Middle frontal gyrus (tissue), 1 donor: Measurements from ENCODE around the gene TMPRSS13.

Source experiments
- DNase-seq: peaks from one replicate; pipeline ENCODE4 v3.0.0-alpha.2; 2015; ENCODE audit warnings: low spot score; ENCODE audit errors: extremely low spot score

TMPRSS13 gene

GRCh38 chr11:117900121-117900648, 29.0 kb downstream of the TMPRSS13 start:
- DNase-seq = no peak

GRCh38 chr11:117898059-117898458, 31.1 kb downstream of the TMPRSS13 start:
- DNase-seq = no peak

DNA sequence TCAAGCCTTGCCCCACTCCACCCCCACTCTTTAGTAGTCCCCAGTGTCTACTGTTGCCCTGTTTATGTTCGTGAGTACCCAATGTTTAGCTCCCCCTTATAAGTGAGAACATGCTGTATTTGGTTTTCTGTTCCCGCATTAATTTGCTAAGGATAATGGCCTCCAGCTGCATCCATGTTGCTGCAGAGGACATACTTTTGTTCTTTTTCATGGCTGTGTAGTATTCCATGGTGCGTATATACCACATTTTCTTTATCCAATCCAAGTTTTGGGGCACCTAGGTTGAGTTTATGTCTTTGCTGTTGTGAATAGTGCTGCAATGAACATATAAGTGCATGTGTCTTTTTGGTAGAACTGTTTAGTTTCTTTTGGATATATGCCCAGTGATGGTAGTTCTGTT, 36.6 kb downstream of the TMPRSS13 start:
- no peak for DNase-seq

DNA sequence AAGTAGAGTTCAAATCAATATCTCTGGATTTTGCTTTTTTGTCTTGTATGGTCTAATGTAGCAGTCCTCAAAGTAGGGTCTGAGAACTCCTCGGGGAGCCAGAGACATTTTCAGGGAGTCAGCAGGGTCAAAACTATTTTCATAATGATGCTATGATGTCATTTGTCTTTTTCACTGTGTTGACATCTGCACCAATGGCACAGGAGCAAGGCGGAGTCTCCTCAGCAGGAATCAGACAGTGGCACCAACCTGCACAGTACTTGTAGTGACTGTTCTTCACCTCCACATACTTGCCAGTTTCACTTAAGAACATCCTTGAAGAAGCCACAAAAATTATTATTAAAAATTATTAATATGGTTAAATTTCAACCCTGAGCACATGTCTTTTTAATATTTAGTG, 37.8 kb downstream of the TMPRSS13 start:
- no peak for DNase-seq

GRCh38 chr11:117888139-117888566, 41.0 kb downstream of the TMPRSS13 start:
- DNase-seq = no peak

GRCh38 chr11:117887431-117888138, 41.6 kb downstream of the TMPRSS13 start:
- DNase-seq = no peak

- DNase-seq = no peak
These were observed 43.4 kb downstream of the TMPRSS13 start for GRCh38 chr11:117885777-117886176.

- no peak for DNase-seq
These were observed 44.2 kb downstream of the TMPRSS13 start for GRCh38 chr11:117884994-117885393.

GRCh38 chr11:117883063-117883462, 46.1 kb downstream of the TMPRSS13 start:
- no peak for DNase-seq

DNA sequence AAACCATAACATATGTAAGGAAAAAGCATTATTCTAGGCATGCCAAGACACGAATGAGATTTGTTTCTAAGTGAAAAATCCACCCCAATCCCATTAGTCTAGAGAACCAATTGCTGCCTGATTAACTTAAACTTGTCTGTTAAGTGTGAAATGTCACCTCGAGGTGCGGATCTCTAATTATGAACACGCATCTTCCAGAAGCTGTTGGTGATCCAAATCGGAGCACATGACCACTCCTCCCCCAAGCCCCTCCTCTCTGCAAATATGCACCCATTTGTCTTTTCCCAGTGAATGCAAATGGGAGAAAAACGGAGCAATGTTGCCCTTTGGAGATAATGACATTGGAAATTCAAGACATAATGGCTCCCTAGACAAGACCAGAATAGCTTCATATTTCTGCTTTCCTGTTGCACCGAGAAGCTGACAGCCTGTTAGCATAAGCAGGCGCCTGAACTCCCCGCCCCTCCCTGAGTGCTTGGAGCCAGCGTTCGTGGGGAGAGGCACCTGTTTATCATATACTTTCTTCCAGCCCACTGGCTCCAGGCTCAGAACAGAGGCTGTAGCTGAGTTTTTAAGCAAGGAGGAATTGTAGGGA, 46.8 kb downstream of the TMPRSS13 start:
- DNase-seq = no peak

- no peak for DNase-seq
These were observed 48.0 kb downstream of the TMPRSS13 start for GRCh38 chr11:117881217-117881616.

- DNase-seq = no peak
These were observed 49.4 kb downstream of the TMPRSS13 start for GRCh38 chr11:117879516-117880480.

- no peak for DNase-seq
These were observed 50.2 kb downstream of the TMPRSS13 start for GRCh38 chr11:117878939-117879475.

GRCh38 chr11:117878314-117878938, 50.8 kb downstream of the TMPRSS13 start:
- no peak for DNase-seq

- DNase-seq = no peak
These were observed 52.0 kb downstream of the TMPRSS13 start for GRCh38 chr11:117877120-117877784.

DNA sequence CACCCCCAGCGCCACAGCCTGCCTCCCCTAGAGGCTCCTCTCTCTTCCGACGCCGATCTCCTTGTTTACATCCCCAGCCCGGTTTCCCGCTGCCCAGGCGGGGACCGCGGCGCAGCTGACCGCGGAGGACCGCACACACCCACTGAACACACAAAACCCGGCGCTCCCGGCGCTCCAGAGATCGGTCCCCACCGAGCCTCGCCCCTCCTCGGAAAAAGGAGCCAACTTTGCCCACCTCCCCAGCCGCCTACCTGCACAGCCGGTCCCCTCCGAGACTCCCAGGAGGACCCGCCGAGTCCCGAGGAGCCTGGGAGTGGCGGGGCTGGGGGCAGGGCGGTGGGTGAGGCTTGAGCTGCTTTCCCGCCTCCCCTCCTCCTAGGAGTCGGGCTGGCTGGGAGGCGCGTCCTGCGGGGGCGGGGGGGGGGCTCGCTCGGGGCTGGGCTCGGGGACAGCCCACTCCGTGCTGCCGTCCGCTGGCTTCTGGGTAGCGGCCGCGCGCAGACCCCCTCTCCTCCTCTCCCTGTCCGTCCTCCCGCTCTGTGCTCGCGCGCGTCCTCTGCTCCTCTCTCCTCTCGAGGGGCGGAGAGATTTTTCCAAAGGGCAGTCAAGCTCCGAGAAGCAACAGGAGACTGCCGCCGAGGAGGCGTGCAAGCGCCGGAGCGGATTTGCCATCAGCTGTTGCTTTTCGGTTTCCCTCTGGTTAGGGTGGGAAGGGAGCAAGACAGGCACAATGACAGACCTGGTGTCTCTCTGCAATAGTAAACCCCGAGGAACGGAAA, 52.7 kb downstream of the TMPRSS13 start, which contains the start of gene FXYD6:
TSS of gene FXYD6 (minus strand) at position 318 of the 779 bp plus-strand sequence. CDS start 33,882 bp downstream, outside the sequence.
- DNase-seq = no peak

DNA sequence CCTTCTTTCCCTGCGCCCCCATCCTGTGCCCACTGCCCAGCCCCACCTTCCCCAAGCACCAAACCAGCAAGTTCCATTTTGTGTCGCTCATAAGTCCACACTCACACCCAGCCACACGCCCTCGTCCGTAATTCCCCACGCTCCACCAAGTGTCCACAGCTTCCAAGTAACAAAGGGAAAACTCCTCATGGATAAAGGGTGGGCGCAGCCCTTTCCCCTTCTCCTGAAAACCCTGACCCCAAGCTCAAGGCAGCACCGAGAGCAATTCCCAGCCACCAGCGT, 53.2 kb downstream of the TMPRSS13 start:
- no peak for DNase-seq

- DNase-seq = no peak
These were observed 53.7 kb downstream of the TMPRSS13 start for GRCh38 chr11:117875382-117876058.

- no peak for DNase-seq
These were observed 54.3 kb downstream of the TMPRSS13 start for GRCh38 chr11:117874910-117875381.
